Measurements from ENCODE around the gene CAPN13.

Gene CAPN13

GRCh38 chr2:30729031-30729430, 78.2 kb downstream of the CAPN13 start:
- no peaks in the 10 kb centered on the region for H3K79me2 ChIP-seq (ENCODE audit: insufficient read depth, low read depth)
- no peaks in the 10 kb centered on the region for H3K36me3 ChIP-seq (ENCODE audit: insufficient read depth)
- H3K27me3 ChIP-seq (ENCODE audit: insufficient read depth, low read depth): no peaks in the 10 kb centered on the region
- no peak overlapping the region for H3K4me3 ChIP-seq (IDR thresholded peaks at IDR 0.05; ENCODE audit: insufficient read depth, low read depth, low read length)
- H3K4me2 ChIP-seq: no peak overlapping the region
- TF ChIP-seq, protein P1, sequence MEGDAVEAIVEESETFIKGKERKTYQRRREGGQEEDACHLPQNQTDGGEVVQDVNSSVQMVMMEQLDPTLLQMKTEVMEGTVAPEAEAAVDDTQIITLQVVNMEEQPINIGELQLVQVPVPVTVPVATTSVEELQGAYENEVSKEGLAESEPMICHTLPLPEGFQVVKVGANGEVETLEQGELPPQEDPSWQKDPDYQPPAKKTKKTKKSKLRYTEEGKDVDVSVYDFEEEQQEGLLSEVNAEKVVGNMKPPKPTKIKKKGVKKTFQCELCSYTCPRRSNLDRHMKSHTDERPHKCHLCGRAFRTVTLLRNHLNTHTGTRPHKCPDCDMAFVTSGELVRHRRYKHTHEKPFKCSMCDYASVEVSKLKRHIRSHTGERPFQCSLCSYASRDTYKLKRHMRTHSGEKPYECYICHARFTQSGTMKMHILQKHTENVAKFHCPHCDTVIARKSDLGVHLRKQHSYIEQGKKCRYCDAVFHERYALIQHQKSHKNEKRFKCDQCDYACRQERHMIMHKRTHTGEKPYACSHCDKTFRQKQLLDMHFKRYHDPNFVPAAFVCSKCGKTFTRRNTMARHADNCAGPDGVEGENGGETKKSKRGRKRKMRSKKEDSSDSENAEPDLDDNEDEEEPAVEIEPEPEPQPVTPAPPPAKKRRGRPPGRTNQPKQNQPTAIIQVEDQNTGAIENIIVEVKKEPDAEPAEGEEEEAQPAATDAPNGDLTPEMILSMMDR (conservative IDR thresholded peaks at IDR 0.05; ENCODE audit: low read depth, low read length): no peak
- no peak overlapping the region for H3K27ac ChIP-seq
- H3K4me1 ChIP-seq (ENCODE audit: low read depth, poor library complexity, severe bottlenecking): no peaks in the 10 kb centered on the region
- no peaks in the 10 kb centered on the region for H4K20me1 ChIP-seq (ENCODE audit: insufficient read depth)
- no peak overlapping the region for H2AFZ ChIP-seq (ENCODE audit: low read depth)
- H3K9ac ChIP-seq: no peak overlapping the region

- no peak overlapping the region for H3K4me2 ChIP-seq
- no peaks in the 10 kb centered on the region for H3K79me2 ChIP-seq (ENCODE audit: insufficient read depth, low read depth)
- no peaks in the 10 kb centered on the region for H4K20me1 ChIP-seq (ENCODE audit: insufficient read depth)
- no peak overlapping the region for H3K4me3 ChIP-seq (IDR thresholded peaks at IDR 0.05; ENCODE audit: insufficient read depth, low read depth, low read length)
- no peak overlapping the region for H2AFZ ChIP-seq (ENCODE audit: low read depth)
- H3K36me3 ChIP-seq (ENCODE audit: insufficient read depth): no peaks in the 10 kb centered on the region
- TF ChIP-seq, protein P1 (conservative IDR thresholded peaks at IDR 0.05; ENCODE audit: low read depth, low read length): no peak
- H3K27ac ChIP-seq: no peak overlapping the region
- H3K9ac ChIP-seq: no peak overlapping the region
- H3K27me3 ChIP-seq (ENCODE audit: insufficient read depth, low read depth): no peaks in the 10 kb centered on the region
- H3K4me1 ChIP-seq (ENCODE audit: low read depth, poor library complexity, severe bottlenecking): no peaks in the 10 kb centered on the region
Observed at GRCh38 chr2:30722936-30723725, 84.1 kb downstream of the CAPN13 start.

DNA sequence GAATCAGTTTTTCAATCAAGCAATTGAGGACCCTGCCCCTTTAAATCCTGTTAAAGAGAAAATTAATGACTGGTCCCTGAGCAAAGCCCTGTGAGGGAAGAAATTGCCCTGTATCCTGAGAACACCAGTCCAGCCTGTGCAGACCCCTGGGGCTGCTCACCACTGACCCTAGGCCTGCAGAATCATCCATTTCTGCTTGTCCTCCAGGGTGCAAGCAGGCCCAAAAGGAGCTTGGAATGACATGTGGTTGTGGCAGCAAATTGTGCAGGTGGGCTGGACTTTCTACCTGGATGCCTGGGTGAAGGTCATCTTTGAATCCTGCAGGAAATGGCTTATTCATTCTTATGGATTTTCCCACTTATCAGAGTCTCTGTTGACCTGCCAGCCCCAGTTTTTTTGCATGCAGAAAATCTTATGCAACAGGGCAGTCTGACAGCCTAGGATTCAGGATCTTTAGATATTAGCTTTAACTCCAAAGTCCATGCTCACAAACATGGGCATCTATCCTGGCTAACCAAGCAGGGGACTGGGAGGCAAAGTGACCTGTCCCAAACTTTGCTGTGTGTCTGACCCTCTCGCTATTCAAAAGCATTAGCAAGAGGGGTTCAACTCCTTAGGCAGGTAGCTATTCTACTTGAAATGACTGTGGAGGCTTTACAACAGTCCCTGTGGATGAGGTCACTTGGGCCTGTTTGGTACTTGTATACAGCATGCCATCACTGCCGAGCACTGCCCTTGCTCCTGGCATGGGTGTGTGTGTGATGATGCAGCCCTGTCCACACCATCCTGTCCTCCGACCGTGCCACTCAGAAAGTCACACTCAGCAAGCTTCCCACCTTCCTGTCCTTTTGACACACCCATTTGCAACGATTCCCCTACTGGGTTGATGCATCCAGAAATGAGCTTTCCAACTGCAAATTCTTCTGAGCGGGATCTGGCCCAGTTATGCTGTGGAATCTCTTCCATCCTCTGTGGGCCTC, 85.3 kb downstream of the CAPN13 start:
- H3K27me3 ChIP-seq (ENCODE audit: insufficient read depth, low read depth): no peaks in the 10 kb centered on the region
- no peak overlapping the region for H3K27ac ChIP-seq
- H3K9ac ChIP-seq: no peak overlapping the region
- TF ChIP-seq, protein P1 (conservative IDR thresholded peaks at IDR 0.05; ENCODE audit: low read depth, low read length): no peak
- H3K79me2 ChIP-seq (ENCODE audit: insufficient read depth, low read depth): no peaks in the 10 kb centered on the region
- H3K4me1 ChIP-seq (ENCODE audit: low read depth, poor library complexity, severe bottlenecking): no peaks in the 10 kb centered on the region
- H2AFZ ChIP-seq (ENCODE audit: low read depth): no peak overlapping the region
- H3K4me2 ChIP-seq: no peak overlapping the region
- H4K20me1 ChIP-seq (ENCODE audit: insufficient read depth): no peaks in the 10 kb centered on the region
- H3K36me3 ChIP-seq (ENCODE audit: insufficient read depth): no peaks in the 10 kb centered on the region
- no peak overlapping the region for H3K4me3 ChIP-seq (IDR thresholded peaks at IDR 0.05; ENCODE audit: insufficient read depth, low read depth, low read length)

GRCh38 chr2:30721241-30721640, 86.0 kb downstream of the CAPN13 start:
- no peaks in the 10 kb centered on the region for H3K4me1 ChIP-seq (ENCODE audit: low read depth, poor library complexity, severe bottlenecking)
- no peak overlapping the region for H3K4me3 ChIP-seq (IDR thresholded peaks at IDR 0.05; ENCODE audit: insufficient read depth, low read depth, low read length)
- H2AFZ ChIP-seq (ENCODE audit: low read depth): no peak overlapping the region
- H3K27ac ChIP-seq: no peak overlapping the region
- H3K36me3 ChIP-seq (ENCODE audit: insufficient read depth): no peaks in the 10 kb centered on the region
- TF ChIP-seq, protein P1 (conservative IDR thresholded peaks at IDR 0.05; ENCODE audit: low read depth, low read length): no peak
- H4K20me1 ChIP-seq (ENCODE audit: insufficient read depth): no peaks in the 10 kb centered on the region
- H3K79me2 ChIP-seq (ENCODE audit: insufficient read depth, low read depth): no peaks in the 10 kb centered on the region
- no peak overlapping the region for H3K9ac ChIP-seq
- H3K4me2 ChIP-seq: no peak overlapping the region
- no peaks in the 10 kb centered on the region for H3K27me3 ChIP-seq (ENCODE audit: insufficient read depth, low read depth)

Data from KMS-11 (cell line).